ENCODE data around the gene RPL4. TPM values are rescaled to one million over a fixed set of nuclear protein-coding genes. Genes with fewer than 3 reads are reported as not detected.
A peak's percentile ranks its signal among the peaks of the same experiment; 100 is the strongest.

The RPL4 gene
- 3,499 TPM for polyA plus RNA-seq (2013, experiment 1 of 2)
- 3,563 TPM for polyA plus RNA-seq (2013, experiment 2 of 2)

DNA sequence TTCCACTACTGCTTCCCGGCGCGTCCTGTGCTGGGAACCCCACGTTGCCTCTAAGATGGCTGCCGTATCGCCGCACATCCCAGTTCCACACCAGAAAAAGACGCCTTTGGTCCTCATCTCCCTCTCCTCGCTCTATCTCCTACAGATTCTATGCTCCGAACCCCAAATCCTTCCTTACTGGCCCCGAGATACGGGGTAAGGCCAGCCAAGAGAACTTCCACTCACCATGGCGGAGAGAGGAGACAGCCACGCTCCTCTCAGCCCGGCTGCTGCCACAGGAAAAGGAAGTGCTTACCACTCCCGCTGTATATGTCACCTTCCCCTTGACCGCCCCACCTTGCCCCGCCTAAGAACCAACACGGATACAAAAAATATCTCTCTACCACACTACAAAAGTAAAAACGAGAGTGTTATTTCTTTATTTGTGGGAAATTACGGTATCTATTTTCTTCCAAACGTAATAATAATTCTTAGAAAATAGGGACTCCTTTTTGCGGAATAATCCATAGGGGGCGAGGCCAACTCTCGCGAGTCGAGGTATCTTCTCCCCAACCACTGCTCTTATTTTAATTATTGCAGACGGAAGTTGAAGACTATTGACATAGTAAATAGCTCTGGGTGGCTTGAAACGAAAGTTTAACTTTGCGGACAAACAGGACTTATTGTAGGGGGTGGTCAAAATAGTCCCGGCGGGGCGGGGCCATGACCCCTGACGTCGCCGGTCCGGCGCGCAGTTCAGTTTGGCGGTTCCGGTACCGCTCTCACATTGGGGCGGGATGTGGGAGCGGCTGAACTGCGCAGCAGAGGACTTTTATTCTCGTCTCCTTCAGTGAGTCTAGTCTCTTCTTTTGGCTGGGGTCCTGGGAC is at the start of gene RPL4, which contains the start of gene ZWILCH:
TSS of gene RPL4 (minus strand) at position 293 of the 867 bp plus-strand sequence. CDS start at position 228, 65 bp downstream.
TSS of gene ZWILCH (plus strand) at position 764 of the 867 bp plus-strand sequence. CDS start at position 777, 13 bp downstream.
- H3K36me3 ChIP-seq (replicated peaks in 1 of 2; ENCODE audit: control insufficient read depth in 2 of 2, insufficient read depth in 2 of 2, low read length in 2 of 2) = peaks cover 23 to 50% of the 10 kb centered on the region in 2 donors
- peak; percentile 67 for DNase-seq (ENCODE audit: low spot score)

DNA sequence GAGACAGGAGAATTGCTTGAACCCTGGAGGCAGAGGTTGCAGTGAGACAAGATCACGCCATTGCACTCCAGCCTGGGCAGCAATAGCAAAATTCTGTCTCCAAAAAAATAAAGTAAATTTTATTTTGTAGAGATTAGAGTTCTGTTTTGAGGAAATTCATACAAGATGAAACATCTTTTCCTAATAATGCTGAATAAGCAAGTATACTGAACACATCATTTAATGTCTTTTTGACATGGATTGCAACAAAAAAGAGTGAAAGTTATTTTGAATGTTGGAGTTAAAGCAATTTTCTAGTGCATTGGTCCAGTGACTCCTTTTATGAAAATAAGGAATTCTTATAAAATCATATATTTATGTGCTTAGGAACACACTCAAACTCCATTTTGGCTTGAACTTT is 40.6 kb upstream of the RPL4 start:
- H3K27ac ChIP-seq (replicated peaks; ENCODE audit: low read length) = no peak overlapping the region
- WGBS, 2 donors (ENCODE audit: extremely low coverage in 2 of 2, insufficient read length in 2 of 2, insufficient replicate concordance in 1 of 2) = no CpG with 5 or more reads among the region's 1 CpG

More for the DNA sequence above, at the start of gene RPL4, which contains the start of gene ZWILCH:
- Histone ChIP-seq H2BK15ac (ENCODE audit: low read length) (no peak within 1 kb of the TSS), H3K9me3 (replicated peaks in 1 of 2; ENCODE audit: control insufficient read depth in 2 of 2, insufficient read depth in 1 of 2, low read depth in 1 of 2, low read length in 2 of 2) (no peaks in the 10 kb centered on the region), H2BK12ac (ENCODE audit: low read length) (no peak within 1 kb of the TSS), H2BK120ac (ENCODE audit: low read depth, low read length) (peak within 1 kb of the TSS; percentile 30), H3K27ac (replicated peaks; ENCODE audit: low read length) (peak within 1 kb of the TSS; percentile 75), H3K4me3 (ENCODE audit: low read length in 2 of 2) (peak within 1 kb of the TSS; percentile 81 to 86), H3K4me1 (ENCODE audit: control insufficient read depth in 2 of 2, insufficient read depth in 1 of 2, low read depth in 1 of 2, low read length in 2 of 2) (peaks cover 4 to 12% of the 10 kb centered on the region in 2 donors), H3K18ac (ENCODE audit: low read length) (peak within 1 kb of the TSS; percentile 87), H2AK5ac (ENCODE audit: low read depth, low read length) (no peak within 1 kb of the TSS), H4K8ac (ENCODE audit: low read depth, low read length) (no peak within 1 kb of the TSS), H3K14ac (ENCODE audit: low read length) (no peak within 1 kb of the TSS), H3K79me1 (ENCODE audit: low read depth, low read length) (no peaks in the 10 kb centered on the region), H3K23ac (ENCODE audit: low read depth, low read length, poor library complexity) (peak within 1 kb of the TSS; percentile 62), H3K4me2 (ENCODE audit: insufficient read depth, low read length, poor library complexity, severe bottlenecking) (peak within 1 kb of the TSS; percentile 63), H3K9ac (ENCODE audit: low read depth, low read length, poor library complexity) (peak within 1 kb of the TSS; percentile 78), H3K27me3 (ENCODE audit: control insufficient read depth in 3 of 3, insufficient read depth in 3 of 3, low read depth in 1 of 3, low read length in 3 of 3) (no peaks in the 10 kb centered on the region), H2BK5ac (ENCODE audit: low read length) (no peak within 1 kb of the TSS), H3K4ac (ENCODE audit: low read length) (no peak within 1 kb of the TSS), H2AFZ (ENCODE audit: low read length) (peak within 1 kb of the TSS; percentile 92), H4K91ac (ENCODE audit: low read depth, low read length, poor library complexity) (no peak within 1 kb of the TSS)
- no CpG with 5 or more reads among the region's 46 CpGs for WGBS, 2 donors (ENCODE audit: extremely low coverage in 2 of 2, insufficient read length in 2 of 2, insufficient replicate concordance in 1 of 2)

DNA sequence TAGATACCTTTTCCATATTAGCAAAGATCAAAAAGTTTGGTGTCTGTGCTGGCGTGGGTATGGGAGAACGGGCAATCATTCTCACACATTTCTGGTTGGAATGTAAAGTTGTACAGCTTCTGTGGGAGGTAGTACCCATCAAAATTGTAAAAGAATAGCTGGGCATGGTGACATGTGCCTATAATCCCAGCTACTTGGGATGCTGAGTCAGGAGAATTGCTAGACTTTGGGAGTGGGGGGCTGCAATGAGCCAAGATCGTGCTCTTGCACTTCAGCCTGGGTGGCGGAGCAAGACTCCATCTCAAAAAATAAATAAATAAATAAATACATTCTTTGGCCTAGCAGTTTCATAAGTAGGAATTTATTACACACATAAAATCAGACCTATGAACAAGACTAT is 38.2 kb upstream of the RPL4 start:
- no peaks in the 10 kb centered on the region for H3K9me3 ChIP-seq (replicated peaks in 1 of 2; ENCODE audit: control insufficient read depth in 2 of 2, insufficient read depth in 1 of 2, low read depth in 1 of 2, low read length in 2 of 2)
- H4K91ac ChIP-seq (ENCODE audit: low read depth, low read length, poor library complexity) = no peak overlapping the region
- H2BK15ac ChIP-seq (ENCODE audit: low read length) = no peak overlapping the region
- WGBS, 2 donors (ENCODE audit: extremely low coverage in 2 of 2, insufficient read length in 2 of 2, insufficient replicate concordance in 1 of 2) = no CpG with 5 or more reads among the region's 4 CpGs
- H3K27ac ChIP-seq (replicated peaks; ENCODE audit: low read length) = no peak overlapping the region
- H3K36me3 ChIP-seq (replicated peaks in 1 of 2; ENCODE audit: control insufficient read depth in 2 of 2, insufficient read depth in 2 of 2, low read length in 2 of 2) = peaks cover 5 to 75% of the 10 kb centered on the region in 2 donors
- no peaks in the 10 kb centered on the region for H3K4me1 ChIP-seq (ENCODE audit: control insufficient read depth in 2 of 2, insufficient read depth in 1 of 2, low read depth in 1 of 2, low read length in 2 of 2)
- H2BK12ac ChIP-seq (ENCODE audit: low read length) = no peak overlapping the region
- no peak overlapping the region for H3K4me2 ChIP-seq (ENCODE audit: insufficient read depth, low read length, poor library complexity, severe bottlenecking)
- H3K27me3 ChIP-seq (ENCODE audit: control insufficient read depth in 3 of 3, insufficient read depth in 3 of 3, low read depth in 1 of 3, low read length in 3 of 3) = no peaks in the 10 kb centered on the region
- H2AFZ ChIP-seq (ENCODE audit: low read length) = no peak overlapping the region
- H3K4me3 ChIP-seq (ENCODE audit: low read length in 2 of 2) = no peak overlapping the region
- H3K4ac ChIP-seq (ENCODE audit: low read length) = no peak overlapping the region
- H3K18ac ChIP-seq (ENCODE audit: low read length) = no peak overlapping the region
- H4K8ac ChIP-seq (ENCODE audit: low read depth, low read length) = no peak overlapping the region
- no peak overlapping the region for H3K23ac ChIP-seq (ENCODE audit: low read depth, low read length, poor library complexity)
- DNase-seq (ENCODE audit: low spot score) = no peak
- H2BK120ac ChIP-seq (ENCODE audit: low read depth, low read length) = no peak overlapping the region
- no peak overlapping the region for H2BK5ac ChIP-seq (ENCODE audit: low read length)
- no peaks in the 10 kb centered on the region for H3K79me1 ChIP-seq (ENCODE audit: low read depth, low read length)
- H3K9ac ChIP-seq (ENCODE audit: low read depth, low read length, poor library complexity) = no peak overlapping the region
- H3K14ac ChIP-seq (ENCODE audit: low read length) = no peak overlapping the region
- H2AK5ac ChIP-seq (ENCODE audit: low read depth, low read length) = no peak overlapping the region

More for the DNA sequence above, 40.6 kb upstream of the RPL4 start:
- H4K8ac ChIP-seq (ENCODE audit: low read depth, low read length) = no peak overlapping the region
- H3K9me3 ChIP-seq (replicated peaks in 1 of 2; ENCODE audit: control insufficient read depth in 2 of 2, insufficient read depth in 1 of 2, low read depth in 1 of 2, low read length in 2 of 2) = no peaks in the 10 kb centered on the region
- no peaks in the 10 kb centered on the region for H3K79me1 ChIP-seq (ENCODE audit: low read depth, low read length)
- H3K27me3 ChIP-seq (ENCODE audit: control insufficient read depth in 3 of 3, insufficient read depth in 3 of 3, low read depth in 1 of 3, low read length in 3 of 3) = no peaks in the 10 kb centered on the region
- no peak overlapping the region for H2BK15ac ChIP-seq (ENCODE audit: low read length)
- no peak overlapping the region for H3K4ac ChIP-seq (ENCODE audit: low read length)
- no peak overlapping the region for H2BK12ac ChIP-seq (ENCODE audit: low read length)
- no peak overlapping the region for H2BK120ac ChIP-seq (ENCODE audit: low read depth, low read length)
- H4K91ac ChIP-seq (ENCODE audit: low read depth, low read length, poor library complexity) = no peak overlapping the region
- no peak overlapping the region for H3K4me2 ChIP-seq (ENCODE audit: insufficient read depth, low read length, poor library complexity, severe bottlenecking)
- H2AK5ac ChIP-seq (ENCODE audit: low read depth, low read length) = no peak overlapping the region
- no peaks in the 10 kb centered on the region for H3K4me1 ChIP-seq (ENCODE audit: control insufficient read depth in 2 of 2, insufficient read depth in 1 of 2, low read depth in 1 of 2, low read length in 2 of 2)
- H3K4me3 ChIP-seq (ENCODE audit: low read length in 2 of 2) = no peak overlapping the region
- no peak overlapping the region for H3K18ac ChIP-seq (ENCODE audit: low read length)
- peaks cover 5 to 74% of the 10 kb centered on the region in 2 donors for H3K36me3 ChIP-seq (replicated peaks in 1 of 2; ENCODE audit: control insufficient read depth in 2 of 2, insufficient read depth in 2 of 2, low read length in 2 of 2)
- no peak overlapping the region for H3K14ac ChIP-seq (ENCODE audit: low read length)
- H2BK5ac ChIP-seq (ENCODE audit: low read length) = no peak overlapping the region
- no peak overlapping the region for H3K9ac ChIP-seq (ENCODE audit: low read depth, low read length, poor library complexity)
- H2AFZ ChIP-seq (ENCODE audit: low read length) = no peak overlapping the region
- no peak for DNase-seq (ENCODE audit: low spot score)
- H3K23ac ChIP-seq (ENCODE audit: low read depth, low read length, poor library complexity) = no peak overlapping the region

DNA sequence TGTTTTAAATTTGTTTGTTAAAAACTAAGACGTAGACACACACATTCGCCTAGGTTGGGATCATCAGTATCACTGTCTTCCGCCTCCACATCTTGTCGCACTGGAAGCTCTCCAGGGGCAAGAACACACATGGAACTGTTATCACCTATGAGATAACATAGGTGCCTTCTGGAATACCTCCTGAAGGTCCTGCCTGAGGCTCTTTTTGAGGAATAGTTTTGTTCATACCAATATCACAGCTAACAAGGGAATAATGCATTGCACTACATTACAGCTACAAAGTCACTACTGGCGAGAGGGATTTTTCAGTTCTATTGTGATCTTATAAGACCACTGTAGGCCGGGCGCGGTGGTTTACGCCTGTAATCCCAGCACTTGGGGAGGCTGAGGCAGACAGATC is 30.4 kb upstream of the RPL4 start:
- H4K8ac ChIP-seq (ENCODE audit: low read depth, low read length) = no peak overlapping the region
- H3K9me3 ChIP-seq (replicated peaks in 1 of 2; ENCODE audit: control insufficient read depth in 2 of 2, insufficient read depth in 1 of 2, low read depth in 1 of 2, low read length in 2 of 2) = no peaks in the 10 kb centered on the region
- no peak overlapping the region for H3K4me3 ChIP-seq (ENCODE audit: low read length in 2 of 2)
- H3K4me2 ChIP-seq (ENCODE audit: insufficient read depth, low read length, poor library complexity, severe bottlenecking) = no peak overlapping the region
- no peak overlapping the region for H2AFZ ChIP-seq (ENCODE audit: low read length)
- H2AK5ac ChIP-seq (ENCODE audit: low read depth, low read length) = no peak overlapping the region
- peaks cover 4 to 91% of the 10 kb centered on the region in 2 donors for H3K36me3 ChIP-seq (replicated peaks in 1 of 2; ENCODE audit: control insufficient read depth in 2 of 2, insufficient read depth in 2 of 2, low read length in 2 of 2)
- no peaks in the 10 kb centered on the region for H3K27me3 ChIP-seq (ENCODE audit: control insufficient read depth in 3 of 3, insufficient read depth in 3 of 3, low read depth in 1 of 3, low read length in 3 of 3)
- no CpG with 5 or more reads among the region's 9 CpGs for WGBS, 2 donors (ENCODE audit: extremely low coverage in 2 of 2, insufficient read length in 2 of 2, insufficient replicate concordance in 1 of 2)
- no peaks in the 10 kb centered on the region for H3K79me1 ChIP-seq (ENCODE audit: low read depth, low read length)
- no peak overlapping the region for H3K4ac ChIP-seq (ENCODE audit: low read length)
- H3K23ac ChIP-seq (ENCODE audit: low read depth, low read length, poor library complexity) = no peak overlapping the region
- no peak overlapping the region for H3K18ac ChIP-seq (ENCODE audit: low read length)
- H2BK15ac ChIP-seq (ENCODE audit: low read length) = no peak overlapping the region
- no peak overlapping the region for H3K27ac ChIP-seq (replicated peaks; ENCODE audit: low read length)
- H3K9ac ChIP-seq (ENCODE audit: low read depth, low read length, poor library complexity) = no peak overlapping the region
- H2BK5ac ChIP-seq (ENCODE audit: low read length) = no peak overlapping the region
- no peak for DNase-seq (ENCODE audit: low spot score)
- H2BK120ac ChIP-seq (ENCODE audit: low read depth, low read length) = no peak overlapping the region
- no peak overlapping the region for H3K14ac ChIP-seq (ENCODE audit: low read length)
- no peaks in the 10 kb centered on the region for H3K4me1 ChIP-seq (ENCODE audit: control insufficient read depth in 2 of 2, insufficient read depth in 1 of 2, low read depth in 1 of 2, low read length in 2 of 2)
- H4K91ac ChIP-seq (ENCODE audit: low read depth, low read length, poor library complexity) = no peak overlapping the region
- H2BK12ac ChIP-seq (ENCODE audit: low read length) = no peak overlapping the region

All from neuronal stem cell (in vitro differentiated cells).